ENCODE data around the gene NEDD9.

GRCh38 chr6:11201015-11201414 is 31.5 kb downstream of the NEDD9 start:
- TF ChIP-seq CTCF (IDR thresholded peaks at IDR 0.05 in 4 of 5, conservative IDR thresholded peaks at IDR 0.05 in 1 of 5) (no peak), POLR2A (IDR thresholded peaks at IDR 0.05) (no peak)

Measured in gastrocnemius medialis (tissue), 4 donors.